ENCODE measurements around the gene RBM41. TPM values are rescaled to one million over a fixed set of nuclear protein-coding genes. Genes with fewer than 3 reads are reported as not detected.
"Not testable (repeated sequence)": the region's sequence is repeated elsewhere in the genome, so short reads cannot be mapped to it uniquely, and the experiment has no call there.

The RBM41 gene
- 20.9 and 28.7 TPM in 2 replicates for total RNA-seq (2014; rRNA removed; shearing (Covaris generic))

DNA sequence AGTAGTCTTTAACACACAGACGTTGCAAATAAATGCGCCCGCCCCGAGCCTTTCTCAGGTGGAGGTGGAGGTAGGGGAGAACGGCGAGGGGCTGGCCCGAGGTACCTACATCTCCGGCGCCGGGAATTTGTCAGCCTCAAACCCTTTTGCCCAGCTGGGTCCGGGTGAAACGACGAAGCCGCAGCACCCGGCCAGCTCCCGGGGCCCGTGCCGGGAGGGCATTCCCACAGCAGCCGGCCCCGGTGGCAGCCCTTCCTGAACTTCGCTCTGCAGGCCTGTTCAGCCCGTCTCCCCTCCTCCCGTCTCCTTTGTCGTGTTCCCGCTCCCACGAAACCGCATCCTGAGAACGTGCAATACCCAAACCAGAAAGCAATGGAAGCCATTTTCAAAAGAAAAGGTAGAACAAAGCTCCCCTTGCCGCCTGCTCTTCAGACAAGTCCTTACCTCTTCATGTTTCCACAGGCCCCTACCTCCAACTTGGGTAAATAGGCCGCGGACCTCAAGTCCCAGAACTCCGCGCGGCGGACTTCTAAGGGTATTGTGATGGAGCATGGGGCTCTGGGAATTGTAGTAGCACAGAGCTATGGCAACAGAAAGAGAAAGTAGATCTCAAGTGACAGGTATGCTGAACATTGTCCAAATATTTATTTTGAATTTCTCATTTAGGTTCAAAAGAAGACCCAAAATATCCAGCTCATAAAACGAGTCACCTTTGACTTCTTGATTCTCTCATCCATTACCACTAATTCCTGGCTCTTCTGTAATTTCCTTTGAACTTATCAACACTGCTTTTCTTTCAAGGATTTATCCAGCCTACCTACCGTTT, at the start of gene RBM41:
Gene RBM41 (minus strand): TSS at position 501 of the 826 bp plus-strand sequence. CDS start 49 bp downstream, at position 452.
- DNase-seq = peak; percentile 65
- peak within 1 kb of the TSS; percentile 78 for H3K4me3 ChIP-seq (ENCODE audit: insufficient read depth, low read depth, low read length)
- H3K36me3 ChIP-seq (replicated peaks; ENCODE audit: control insufficient read depth, insufficient read depth, low read length) = peaks cover 21% of the 10 kb centered on the region
- H3K27me3 ChIP-seq (ENCODE audit: control insufficient read depth, insufficient read depth, low read length) = no peaks in the 10 kb centered on the region

GRCh38 chrX:107168257-107168656, 49.6 kb upstream of the RBM41 start:
- H3K27me3 ChIP-seq (ENCODE audit: control insufficient read depth, insufficient read depth, low read length) = no peaks in the 10 kb centered on the region
- H3K36me3 ChIP-seq (replicated peaks; ENCODE audit: control insufficient read depth, insufficient read depth, low read length) = no peaks in the 10 kb centered on the region
- no peak overlapping the region for H3K4me3 ChIP-seq (ENCODE audit: insufficient read depth, low read depth, low read length)
- no peak for DNase-seq

DNA sequence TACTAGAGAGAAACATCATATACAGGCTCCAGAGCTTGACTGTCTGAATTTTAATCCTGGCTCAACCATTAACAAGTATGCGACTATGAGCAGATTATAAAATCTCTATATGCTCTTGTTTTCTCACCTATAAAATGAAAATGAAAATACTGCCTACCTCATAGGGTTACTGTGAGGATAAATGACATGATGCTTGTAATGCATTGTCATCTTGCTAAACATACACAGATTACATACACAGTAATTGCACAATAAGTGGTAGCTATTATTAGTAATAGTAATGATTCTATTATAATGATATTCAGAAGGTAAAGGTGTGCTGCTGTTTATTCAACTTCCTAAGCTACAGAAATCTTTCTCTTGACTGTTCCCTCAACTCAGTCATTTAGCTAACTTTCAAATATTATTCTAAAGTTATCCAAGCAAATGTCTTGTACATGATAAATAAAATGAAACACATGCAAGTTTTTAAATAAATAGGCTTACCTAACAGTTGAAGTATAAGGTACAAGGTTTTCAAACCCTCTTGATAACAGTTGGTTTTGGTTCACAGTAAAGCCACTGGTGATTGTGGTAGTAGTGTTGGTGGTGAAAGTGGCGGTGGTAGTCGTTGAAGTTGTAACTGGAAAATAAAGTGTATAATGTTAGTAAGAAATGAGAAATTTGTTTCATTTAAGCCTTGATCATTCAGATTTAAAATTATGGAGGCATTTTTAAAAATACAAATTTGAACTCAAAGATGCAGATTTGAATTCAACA, 48.7 kb upstream of the RBM41 start:
- no peak for DNase-seq
- no peaks in the 10 kb centered on the region for H3K27me3 ChIP-seq (ENCODE audit: control insufficient read depth, insufficient read depth, low read length)
- H3K4me3 ChIP-seq (ENCODE audit: insufficient read depth, low read depth, low read length) = no peak overlapping the region

GRCh38 chrX:107157618-107158017, 39.0 kb upstream of the RBM41 start:
- not testable (repeated sequence) for H3K36me3 ChIP-seq (replicated peaks; ENCODE audit: control insufficient read depth, insufficient read depth, low read length); H3K27me3 ChIP-seq (ENCODE audit: control insufficient read depth, insufficient read depth, low read length); DNase-seq; H3K4me3 ChIP-seq (ENCODE audit: insufficient read depth, low read depth, low read length)

More for the DNA sequence above, 48.7 kb upstream of the RBM41 start:
- no peaks in the 10 kb centered on the region for H3K36me3 ChIP-seq (replicated peaks; ENCODE audit: control insufficient read depth, insufficient read depth, low read length)

DNA sequence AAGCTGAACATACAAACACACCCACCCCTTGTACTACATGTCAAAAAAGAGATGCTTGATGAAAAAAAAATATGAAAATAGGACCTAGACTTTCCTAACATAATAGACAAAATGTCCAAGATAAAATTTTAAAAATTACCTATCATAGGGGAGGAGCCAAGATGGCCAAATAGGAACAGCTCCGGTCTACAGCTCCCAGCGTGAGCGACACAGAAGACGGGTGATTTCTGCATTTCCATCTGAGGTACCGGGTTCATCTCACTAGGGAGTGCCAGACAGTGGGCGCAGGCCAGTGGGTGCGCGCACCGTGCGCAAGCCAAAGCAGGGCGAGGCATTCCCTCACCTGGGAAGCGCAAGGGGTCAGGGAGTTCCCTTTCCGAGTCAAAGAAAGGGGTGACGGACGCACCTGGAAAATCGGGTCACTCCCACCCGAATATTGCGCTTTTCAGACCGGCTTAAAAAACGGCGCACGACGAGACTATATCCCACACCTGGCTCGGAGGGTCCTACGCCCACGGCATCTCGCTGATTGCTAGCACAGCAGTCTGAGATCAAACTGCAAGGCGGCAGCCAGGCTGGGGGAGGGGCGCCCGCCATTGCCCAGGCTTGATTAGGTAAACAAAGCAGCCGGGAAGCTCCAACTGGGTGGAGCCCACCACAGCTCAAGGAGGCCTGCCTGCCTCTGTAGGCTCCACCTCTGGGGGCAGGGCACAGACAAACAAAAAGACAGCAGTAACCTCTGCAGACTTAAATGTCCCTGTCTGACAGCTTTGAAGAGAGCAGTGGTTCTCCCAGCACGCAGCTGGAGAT, 37.2 kb upstream of the RBM41 start:
- DNase-seq; H3K27me3 ChIP-seq (ENCODE audit: control insufficient read depth, insufficient read depth, low read length): not testable (repeated sequence)

GRCh38 chrX:107154787-107155620, 36.4 kb upstream of the RBM41 start:
- peak; percentile 13 for DNase-seq
- Histone ChIP-seq H3K27me3 (ENCODE audit: control insufficient read depth, insufficient read depth, low read length) (no peaks in the 10 kb centered on the region), H3K4me3 (ENCODE audit: insufficient read depth, low read depth, low read length) (peak overlapping the region; percentile 34; the same call in 1 of the 2 replicates), H3K36me3 (replicated peaks; ENCODE audit: control insufficient read depth, insufficient read depth, low read length) (no peaks in the 10 kb centered on the region; the same call in 1 of the 2 replicates)

More for the DNA sequence above, 37.2 kb upstream of the RBM41 start:
- H3K4me3 ChIP-seq (ENCODE audit: insufficient read depth, low read depth, low read length) = peak overlapping the region; percentile 34
- not testable (repeated sequence) for H3K36me3 ChIP-seq (replicated peaks; ENCODE audit: control insufficient read depth, insufficient read depth, low read length)

DNA sequence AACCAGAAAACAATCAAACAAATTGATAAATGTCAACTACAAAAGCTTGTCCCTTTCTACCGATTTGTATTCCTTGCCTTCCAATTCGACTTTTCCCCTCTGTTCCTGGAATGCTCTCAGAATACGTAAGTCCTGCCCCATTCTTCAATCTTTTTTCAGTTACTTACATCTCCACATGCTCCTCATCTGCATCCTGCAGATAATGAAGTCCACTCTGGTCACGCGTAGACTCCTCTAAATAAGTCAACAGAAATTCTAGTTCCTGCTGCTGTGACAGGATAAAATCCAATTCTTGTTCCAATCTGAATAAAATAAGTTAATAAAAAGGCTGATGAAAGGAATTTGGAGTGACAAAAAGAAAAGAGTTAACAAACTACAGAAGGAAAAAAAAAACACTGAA, 34.4 kb upstream of the RBM41 start:
- Histone ChIP-seq H3K4me3 (ENCODE audit: insufficient read depth, low read depth, low read length) (no peak overlapping the region), H3K27me3 (ENCODE audit: control insufficient read depth, insufficient read depth, low read length) (no peaks in the 10 kb centered on the region), H3K36me3 (replicated peaks; ENCODE audit: control insufficient read depth, insufficient read depth, low read length) (no peaks in the 10 kb centered on the region; the same call in 1 of the 2 replicates)
- no peak for DNase-seq

- no peak for DNase-seq
- Histone ChIP-seq H3K27me3 (ENCODE audit: control insufficient read depth, insufficient read depth, low read length) (no peaks in the 10 kb centered on the region), H3K4me3 (ENCODE audit: insufficient read depth, low read depth, low read length) (no peak overlapping the region), H3K36me3 (replicated peaks; ENCODE audit: control insufficient read depth, insufficient read depth, low read length) (no peaks in the 10 kb centered on the region; the same call in 1 of the 2 replicates)
Measured at GRCh38 chrX:107146670-107147069, 28.0 kb upstream of the RBM41 start.

GRCh38 chrX:107135965-107136307, 17.3 kb upstream of the RBM41 start:
- DNase-seq = no peak
- Histone ChIP-seq H3K27me3 (ENCODE audit: control insufficient read depth, insufficient read depth, low read length) (no peaks in the 10 kb centered on the region), H3K36me3 (replicated peaks; ENCODE audit: control insufficient read depth, insufficient read depth, low read length) (no peaks in the 10 kb centered on the region), H3K4me3 (ENCODE audit: insufficient read depth, low read depth, low read length) (no peak overlapping the region)

GRCh38 chrX:107135049-107135964, 16.7 kb upstream of the RBM41 start:
- H3K27me3 ChIP-seq (ENCODE audit: control insufficient read depth, insufficient read depth, low read length) = no peaks in the 10 kb centered on the region
- no peak overlapping the region for H3K4me3 ChIP-seq (ENCODE audit: insufficient read depth, low read depth, low read length)

GRCh38 chrX:107123750-107124149, 5.1 kb upstream of the RBM41 start:
- no peaks in the 10 kb centered on the region for H3K27me3 ChIP-seq (ENCODE audit: control insufficient read depth, insufficient read depth, low read length)
- H3K36me3 ChIP-seq (replicated peaks; ENCODE audit: control insufficient read depth, insufficient read depth, low read length) = no peaks in the 10 kb centered on the region
- H3K4me3 ChIP-seq (ENCODE audit: insufficient read depth, low read depth, low read length) = no peak overlapping the region
- no peak for DNase-seq

More at GRCh38 chrX:107135049-107135964, 16.7 kb upstream of the RBM41 start:
- no peaks in the 10 kb centered on the region for H3K36me3 ChIP-seq (replicated peaks; ENCODE audit: control insufficient read depth, insufficient read depth, low read length)
- no peak for DNase-seq

DNA sequence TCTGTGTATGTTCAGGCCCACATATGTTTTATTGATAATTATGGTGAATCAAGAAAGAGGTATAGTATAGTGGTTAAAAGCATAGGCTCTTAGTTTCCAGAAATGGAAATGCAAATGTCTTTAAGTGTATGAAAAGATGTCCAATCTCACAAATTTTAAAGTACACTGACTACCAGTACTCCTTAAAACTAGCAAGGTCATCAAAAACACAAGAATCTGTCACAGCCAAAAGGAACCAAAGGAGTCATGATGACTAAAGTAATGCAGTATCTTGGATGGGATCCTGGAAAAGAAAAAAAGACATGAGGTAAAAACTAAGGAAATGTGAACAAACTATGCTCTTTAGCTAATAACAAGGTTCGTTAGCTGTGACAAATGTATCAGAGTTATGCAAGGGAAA, 661 bp upstream of the RBM41 start:
- no peaks in the 10 kb centered on the region for H3K27me3 ChIP-seq (ENCODE audit: control insufficient read depth, insufficient read depth, low read length)
- DNase-seq = no peak
- no peak overlapping the region for H3K4me3 ChIP-seq (ENCODE audit: insufficient read depth, low read depth, low read length)
- H3K36me3 ChIP-seq (replicated peaks; ENCODE audit: control insufficient read depth, insufficient read depth, low read length) = peaks cover 14% of the 10 kb centered on the region

- Histone ChIP-seq H3K4me3 (ENCODE audit: insufficient read depth, low read depth, low read length) (peak overlapping the region; percentile 78), H3K27me3 (ENCODE audit: control insufficient read depth, insufficient read depth, low read length) (no peaks in the 10 kb centered on the region), H3K36me3 (replicated peaks; ENCODE audit: control insufficient read depth, insufficient read depth, low read length) (peaks cover 21% of the 10 kb centered on the region)
- DNase-seq = no peak
Measured at GRCh38 chrX:107117993-107118321, 665 bp downstream of the RBM41 start.

All from H7 (cell line).